Measurements from ENCODE around the gene CHAT. TPM values are rescaled to one million over a fixed set of nuclear protein-coding genes. Genes with fewer than 3 reads are reported as not detected.

Gene CHAT
- total and polyA plus RNA-seq, 2 of the 13 experiments (the other 11 are each of a cell fraction or from before 2014, with no cell fraction given), result not detected

DNA sequence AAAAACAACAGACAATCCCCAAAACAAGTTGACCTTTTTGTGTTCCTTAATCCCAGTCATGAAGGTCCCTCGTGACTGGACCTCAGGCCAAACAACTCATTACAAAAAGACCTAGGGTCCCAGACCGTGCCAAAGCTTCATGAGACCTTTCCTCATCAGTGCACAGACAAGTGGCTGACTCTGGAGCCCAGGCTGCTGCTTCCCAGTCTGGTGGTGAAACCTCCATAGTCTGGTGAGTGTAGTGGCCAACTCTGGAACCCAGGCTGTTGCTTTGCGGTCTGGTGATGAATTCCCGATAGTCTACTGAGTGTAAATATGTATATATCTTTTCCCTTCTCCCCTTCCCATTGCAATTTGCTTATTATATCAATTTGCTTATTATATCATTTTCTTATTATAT, 25.9 kb upstream of the CHAT start:
- H3K9ac ChIP-seq (ENCODE audit: insufficient read depth, low read depth, low read length), result no peak overlapping the region
- no peaks in the 10 kb centered on the region for H3K4me1 ChIP-seq (ENCODE audit: insufficient read depth, low read length)
- no peaks in the 10 kb centered on the region for H3K79me2 ChIP-seq (ENCODE audit: insufficient read depth, low read length)
- H3K4me2 ChIP-seq (ENCODE audit: low read depth, low read length), result no peak overlapping the region
- H3K27me3 ChIP-seq (ENCODE audit: control insufficient read depth in 1 of 2, insufficient read depth in 2 of 2, low read length in 2 of 2), result no peaks in the 10 kb centered on the region
- no peak overlapping the region for H3K27ac ChIP-seq (ENCODE audit: extremely low read length, insufficient read depth, low read length)
- in situ Hi-C loops (cut with HindIII; ENCODE audit: extremely low pct_ligation_motif_present, low pct_unique_long_range_greater_than_20kb), result loop anchor here (25.0 kb wide), 1 partner anchor 624 kb away; no protein-coding TSS in a partner anchor
- ATAC-seq, result no peak
- intact Hi-C loops (cut with micrococcal nuclease; ENCODE audit: unreplicated experiment), result no loop called here
- WGBS (ENCODE audit: low lambda C conversion rate), result 0% methylated on average over 4 of the region's 4 CpGs
- no TSS peak for BruUV-seq (replicated peaks)
- no peak overlapping the region for H3K4me3 ChIP-seq (replicated peaks in 1 of 3; ENCODE audit: insufficient read depth in 1 of 3, low read depth in 2 of 3, low read length in 3 of 3)
- DNase-seq (ENCODE audit: low spot score), result no peak
- no peak for FAIRE-seq
- POLR2A ChIA-PET, result no interaction called here
- H3K9me3 ChIP-seq (ENCODE audit: low read length), result no peaks in the 10 kb centered on the region
- H2AFZ ChIP-seq (ENCODE audit: low read length), result no peak overlapping the region
- H3K36me3 ChIP-seq (replicated peaks in 1 of 2; ENCODE audit: control insufficient read depth in 1 of 2, insufficient read depth in 2 of 2, low read length in 2 of 2), result no peaks in the 10 kb centered on the region
- CTCF ChIA-PET (ENCODE audit: low intra/inter-chr PET ratio, low total read pairs), result no interaction called here
- H4K20me1 ChIP-seq (ENCODE audit: insufficient read depth, low read length), result no peaks in the 10 kb centered on the region
- no peak for TF ChIP-seq SP5 (CRISPR knock-in tag; IDR thresholded peaks at IDR 0.05; ENCODE audit: borderline replicate concordance, low read depth)
- TF ChIP-seq AHDC1 (CRISPR knock-in tag; IDR thresholded peaks at IDR 0.05; ENCODE audit: borderline replicate concordance), result no peak
- TF ChIP-seq RARG (CRISPR knock-in tag; IDR thresholded peaks at IDR 0.05; ENCODE audit: low read depth), result no peak
- TF ChIP-seq ZNF710 (CRISPR knock-in tag; IDR thresholded peaks at IDR 0.05; ENCODE audit: borderline replicate concordance), result no peak
- TF ChIP-seq HMGXB3 (CRISPR knock-in tag; IDR thresholded peaks at IDR 0.05; ENCODE audit: borderline replicate concordance), result no peak
- TF ChIP-seq, protein P1, sequence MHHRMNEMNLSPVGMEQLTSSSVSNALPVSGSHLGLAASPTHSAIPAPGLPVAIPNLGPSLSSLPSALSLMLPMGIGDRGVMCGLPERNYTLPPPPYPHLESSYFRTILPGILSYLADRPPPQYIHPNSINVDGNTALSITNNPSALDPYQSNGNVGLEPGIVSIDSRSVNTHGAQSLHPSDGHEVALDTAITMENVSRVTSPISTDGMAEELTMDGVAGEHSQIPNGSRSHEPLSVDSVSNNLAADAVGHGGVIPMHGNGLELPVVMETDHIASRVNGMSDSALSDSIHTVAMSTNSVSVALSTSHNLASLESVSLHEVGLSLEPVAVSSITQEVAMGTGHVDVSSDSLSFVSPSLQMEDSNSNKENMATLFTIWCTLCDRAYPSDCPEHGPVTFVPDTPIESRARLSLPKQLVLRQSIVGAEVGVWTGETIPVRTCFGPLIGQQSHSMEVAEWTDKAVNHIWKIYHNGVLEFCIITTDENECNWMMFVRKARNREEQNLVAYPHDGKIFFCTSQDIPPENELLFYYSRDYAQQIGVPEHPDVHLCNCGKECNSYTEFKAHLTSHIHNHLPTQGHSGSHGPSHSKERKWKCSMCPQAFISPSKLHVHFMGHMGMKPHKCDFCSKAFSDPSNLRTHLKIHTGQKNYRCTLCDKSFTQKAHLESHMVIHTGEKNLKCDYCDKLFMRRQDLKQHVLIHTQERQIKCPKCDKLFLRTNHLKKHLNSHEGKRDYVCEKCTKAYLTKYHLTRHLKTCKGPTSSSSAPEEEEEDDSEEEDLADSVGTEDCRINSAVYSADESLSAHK (CRISPR knock-in tag; IDR thresholded peaks at IDR 0.05; ENCODE audit: borderline replicate concordance), result no peak
- no peak for TF ChIP-seq SIN3A (IDR thresholded peaks at IDR 0.05; ENCODE audit: borderline replicate concordance, low read depth, low read length)
- no peak for TF ChIP-seq ZNF720 (CRISPR knock-in tag; IDR thresholded peaks at IDR 0.05)

Measured in HepG2 (cell line).